ENCODE measurements around the gene RBMS3. TPM values are rescaled to one million over a fixed set of nuclear protein-coding genes. Genes with fewer than 3 reads are reported as not detected.
A peak's percentile ranks its signal among the peaks of the same experiment; 100 is the strongest.

RBMS3 gene
- total and polyA plus RNA-seq, 4 donors: 4.8 to 117 (median 29.4) TPM

DNA sequence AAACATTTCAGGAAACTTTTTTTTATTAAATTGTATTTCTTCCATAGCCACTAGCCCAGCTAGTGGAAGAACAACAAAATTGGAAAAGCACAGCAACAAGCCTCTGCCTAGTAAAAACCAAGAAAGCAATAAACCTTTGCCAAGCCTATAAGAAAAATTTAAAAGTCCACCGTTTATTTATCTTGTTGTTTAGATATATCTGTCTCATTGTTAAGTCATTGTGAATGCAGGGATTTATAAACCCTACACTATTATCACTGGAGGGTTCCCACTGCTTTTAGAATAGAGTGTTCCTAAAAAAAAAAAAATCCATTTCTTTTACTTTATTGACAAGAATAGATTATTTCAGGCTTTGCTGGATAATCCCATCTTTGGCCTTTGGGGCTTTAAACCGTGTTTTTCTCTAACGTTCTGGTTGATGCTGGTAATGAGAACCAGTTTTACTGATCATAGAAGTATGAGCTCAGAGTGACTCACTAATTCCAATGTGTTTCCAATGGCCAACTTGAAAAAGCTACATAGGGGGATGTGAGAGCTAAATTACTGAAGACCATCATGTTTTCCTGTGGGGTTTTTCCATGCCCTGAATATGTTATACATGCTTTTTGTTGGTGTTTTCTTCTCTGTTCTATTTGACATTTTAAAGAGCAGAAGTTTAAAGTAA lies 634.1 kb downstream of the RBMS3 start:
- WGBS, 2 donors: 84 to 85% methylated on average over 3 of the region's 3 CpGs
- H3K27ac ChIP-seq (ENCODE audit: low read depth in 1 of 2, low read length in 1 of 2): no peak overlapping the region
- TF ChIP-seq, protein P1, sequence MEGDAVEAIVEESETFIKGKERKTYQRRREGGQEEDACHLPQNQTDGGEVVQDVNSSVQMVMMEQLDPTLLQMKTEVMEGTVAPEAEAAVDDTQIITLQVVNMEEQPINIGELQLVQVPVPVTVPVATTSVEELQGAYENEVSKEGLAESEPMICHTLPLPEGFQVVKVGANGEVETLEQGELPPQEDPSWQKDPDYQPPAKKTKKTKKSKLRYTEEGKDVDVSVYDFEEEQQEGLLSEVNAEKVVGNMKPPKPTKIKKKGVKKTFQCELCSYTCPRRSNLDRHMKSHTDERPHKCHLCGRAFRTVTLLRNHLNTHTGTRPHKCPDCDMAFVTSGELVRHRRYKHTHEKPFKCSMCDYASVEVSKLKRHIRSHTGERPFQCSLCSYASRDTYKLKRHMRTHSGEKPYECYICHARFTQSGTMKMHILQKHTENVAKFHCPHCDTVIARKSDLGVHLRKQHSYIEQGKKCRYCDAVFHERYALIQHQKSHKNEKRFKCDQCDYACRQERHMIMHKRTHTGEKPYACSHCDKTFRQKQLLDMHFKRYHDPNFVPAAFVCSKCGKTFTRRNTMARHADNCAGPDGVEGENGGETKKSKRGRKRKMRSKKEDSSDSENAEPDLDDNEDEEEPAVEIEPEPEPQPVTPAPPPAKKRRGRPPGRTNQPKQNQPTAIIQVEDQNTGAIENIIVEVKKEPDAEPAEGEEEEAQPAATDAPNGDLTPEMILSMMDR (IDR thresholded peaks at IDR 0.05; ENCODE audit: control extremely low read depth, extremely low read depth): no peak

DNA sequence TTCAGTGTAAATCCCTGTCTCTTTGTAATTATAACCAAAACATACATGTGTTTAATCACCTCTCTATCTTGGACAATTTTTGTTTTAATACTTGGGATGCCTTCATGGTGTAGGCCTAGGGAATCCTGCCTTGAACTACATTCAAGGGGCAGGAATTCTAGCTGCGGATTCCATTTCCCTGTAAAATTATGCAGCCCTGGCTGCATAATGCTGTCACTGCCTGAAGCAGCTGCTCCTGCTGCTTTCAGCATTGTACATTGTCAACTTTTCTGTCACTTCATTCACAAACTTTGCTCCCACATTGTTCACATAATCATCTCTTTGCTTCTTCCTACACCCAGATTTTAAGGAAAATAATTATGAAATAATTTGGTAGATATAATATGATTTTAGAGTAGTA lies 638.7 kb downstream of the RBMS3 start:
- Histone ChIP-seq H3K9ac (ENCODE audit: insufficient read depth in 1 of 2, low read length in 2 of 2) (no peak overlapping the region), H3K36me3 (ENCODE audit: control insufficient read depth in 4 of 4, insufficient read depth in 4 of 4, low read length in 4 of 4) (no peaks in the 10 kb centered on the region), H3K27ac (ENCODE audit: low read depth in 1 of 2, low read length in 1 of 2) (no peak overlapping the region), H3K4me1 (ENCODE audit: control insufficient read depth in 5 of 5, insufficient read depth in 5 of 5, low read length in 5 of 5) (peaks cover 0 to 33% (median 4%) of the 10 kb centered on the region in 5 donors), H3K27me3 (ENCODE audit: control insufficient read depth in 3 of 3, insufficient read depth in 3 of 3, low read length in 2 of 3) (no peaks in the 10 kb centered on the region), H3K9me3 (ENCODE audit: control insufficient read depth in 4 of 4, insufficient read depth in 3 of 4, low read length in 3 of 4) (no peaks in the 10 kb centered on the region), H3K4me3 (no peak overlapping the region)
- TF ChIP-seq, protein P1 (IDR thresholded peaks at IDR 0.05; ENCODE audit: control extremely low read depth, extremely low read depth): no peak
- DNase-seq (peak; percentile 44 to 69 (median 67)), ATAC-seq (ENCODE audit: insufficient read depth, low FRiP score) (no peak)
- WGBS, 2 donors: 79 to 85% methylated on average over 1 of the region's 1 CpG

More for the DNA sequence above, 634.1 kb downstream of the RBMS3 start:
- no peaks in the 10 kb centered on the region for H3K27me3 ChIP-seq (ENCODE audit: control insufficient read depth in 3 of 3, insufficient read depth in 3 of 3, low read length in 2 of 3)
- H3K36me3 ChIP-seq (ENCODE audit: control insufficient read depth in 4 of 4, insufficient read depth in 4 of 4, low read length in 4 of 4): no peaks in the 10 kb centered on the region
- no peak overlapping the region for H3K9ac ChIP-seq (ENCODE audit: insufficient read depth in 1 of 2, low read length in 2 of 2)
- no peak overlapping the region for H3K4me3 ChIP-seq
- DNase-seq (no peak), ATAC-seq (ENCODE audit: insufficient read depth, low FRiP score) (no peak)
- no peaks in the 10 kb centered on the region for H3K9me3 ChIP-seq (ENCODE audit: control insufficient read depth in 4 of 4, insufficient read depth in 3 of 4, low read length in 3 of 4)
- H3K4me1 ChIP-seq (ENCODE audit: control insufficient read depth in 5 of 5, insufficient read depth in 5 of 5, low read length in 5 of 5): peaks cover 0 to 10% (median 0%) of the 10 kb centered on the region in 5 donors

DNA sequence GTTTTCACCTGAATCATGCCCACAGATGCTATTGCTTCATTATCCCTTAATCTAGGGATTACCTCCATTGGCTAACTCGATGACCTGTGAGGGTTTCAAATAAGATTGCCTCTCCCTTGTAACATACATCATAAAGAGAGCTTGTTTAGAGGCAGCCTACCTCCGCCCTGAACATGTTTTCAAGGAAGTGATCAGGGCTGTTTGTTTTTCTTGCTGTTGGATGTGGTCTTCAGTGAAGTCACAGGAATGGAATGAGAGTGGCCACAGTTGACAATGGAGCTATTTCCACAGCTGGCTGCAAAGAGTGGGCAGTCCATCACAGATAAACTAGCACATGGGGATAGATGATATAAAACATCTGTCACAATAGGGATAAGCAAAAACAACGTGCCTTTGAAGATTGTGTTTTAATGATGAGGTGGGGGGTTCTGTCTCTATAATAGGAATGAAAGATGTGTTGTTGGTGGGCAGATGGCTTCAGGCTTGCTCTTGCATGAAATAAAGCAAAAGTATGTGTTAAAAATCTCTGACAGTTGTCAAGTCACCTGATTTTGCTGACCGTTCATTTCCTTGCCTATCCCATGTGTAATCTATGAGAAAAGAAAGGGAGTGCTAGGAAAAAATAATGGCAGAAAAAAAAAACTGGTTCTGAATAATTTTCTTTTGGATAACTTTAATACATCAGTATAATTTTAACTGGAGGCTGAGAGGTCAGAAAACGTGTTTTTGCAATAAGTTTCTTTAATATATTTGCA lies 642.3 kb downstream of the RBMS3 start:
- H3K9me3 ChIP-seq (ENCODE audit: control insufficient read depth in 4 of 4, insufficient read depth in 3 of 4, low read length in 3 of 4): no peaks in the 10 kb centered on the region
- no peak overlapping the region for H3K4me3 ChIP-seq
- peak; percentile 86 to 96 (median 96) for DNase-seq
- no peaks in the 10 kb centered on the region for H3K27me3 ChIP-seq (ENCODE audit: control insufficient read depth in 3 of 3, insufficient read depth in 3 of 3, low read length in 2 of 3)
- peak overlapping the region in 1 of 2 donors; percentile 44 for H3K9ac ChIP-seq (ENCODE audit: insufficient read depth in 1 of 2, low read length in 2 of 2)
- peak; percentile 11 for ATAC-seq (ENCODE audit: insufficient read depth, low FRiP score)
- peaks cover 0 to 46% (median 4%) of the 10 kb centered on the region in 5 donors for H3K4me1 ChIP-seq (ENCODE audit: control insufficient read depth in 5 of 5, insufficient read depth in 5 of 5, low read length in 5 of 5)
- no peaks in the 10 kb centered on the region for H3K36me3 ChIP-seq (ENCODE audit: control insufficient read depth in 4 of 4, insufficient read depth in 4 of 4, low read length in 4 of 4)
- TF ChIP-seq, protein P1 (IDR thresholded peaks at IDR 0.05; ENCODE audit: control extremely low read depth, extremely low read depth): no peak
- H3K27ac ChIP-seq (ENCODE audit: low read depth in 1 of 2, low read length in 1 of 2): no peak overlapping the region
- WGBS, 2 donors: 48 to 65% methylated on average over 5 of the region's 5 CpGs

All from lung (tissue), 12 donors.